HEK293 (cell line): Measurements from ENCODE around the gene COTL1.

ENCODE experiments used
- CTCF ChIA-PET: fragments of 350-600 bp; formaldehyde crosslinking; extraction: SDS; loops from one replicate; lab custom pipeline; 2021; ENCODE audit warnings: antibody characterized with exemption; lab: Yijun Ruan, JAX
- POLR2A ChIA-PET: fragments of 300-600 bp; formaldehyde crosslinking; extraction: SDS; loops from one replicate; lab custom pipeline; 2020; ENCODE audit warnings: antibody characterized with exemption, inconsistent platforms; lab: Yijun Ruan, JAX
- H3K27ac ChIP-seq: fragments of 200-500 bp; sonication (Bioruptor generic); 2 replicates; pipeline ENCODE4 v1.5.1; 2014; ENCODE audit warnings: low read depth, low read length, control low read depth, inconsistent platforms; ENCODE audit errors: extremely low read depth
- H3K36me3 ChIP-seq, 2 experiments: fragments of 200-500 bp in 1 of 2; sonication (Bioruptor generic) in 1 of 2; 1 replicate in 1 of 2; 2 replicates in 1 of 2; pipeline ENCODE4 v1.5.1; 2014 to 2017; ENCODE audit warnings: inconsistent platforms in 2 of 2, low read length in 2 of 2; ENCODE audit not compliant: control insufficient read depth in 2 of 2, insufficient read depth in 1 of 2
- H3K4me1 ChIP-seq: fragments of 200-500 bp; sonication (Bioruptor generic); 2 replicates; pipeline ENCODE4 v1.5.1; 2014; ENCODE audit warnings: mild to moderate bottlenecking, low read length, inconsistent platforms; ENCODE audit not compliant: control insufficient read depth, insufficient read depth
- H3K4me3 ChIP-seq: 2 replicates; pipeline ENCODE4 v1.5.1; 2011; ENCODE audit warnings: low read depth, mild to moderate bottlenecking, control low read depth, low read length, moderate library complexity
- H3K9me3 ChIP-seq: fragments of 200-500 bp; sonication (Bioruptor generic); 2 replicates; pipeline ENCODE4 v1.5.1; 2014; ENCODE audit warnings: low read depth, low read length, inconsistent platforms; ENCODE audit not compliant: control insufficient read depth, insufficient read depth
- GLIS2 ChIP-seq: fragments of 450-650 bp; formaldehyde crosslinking; IDR thresholded peaks from 2 replicates; pipeline ENCODE4 v1.5.1; 2016; ENCODE audit warnings: missing biosample characterization, missing genetic modification characterization
- HOXA7 ChIP-seq: sonication (generic); formaldehyde crosslinking; IDR thresholded peaks from 2 replicates; pipeline ENCODE4 v1.8.1; 2022; ENCODE audit warnings: missing genetic modification reagents, borderline replicate concordance
- KLF17 ChIP-seq: fragments of 450-650 bp; formaldehyde crosslinking; IDR thresholded peaks from 2 replicates; pipeline ENCODE4 v1.5.1; 2016; ENCODE audit warnings: missing biosample characterization, missing genetic modification characterization
- KLF8 ChIP-seq: fragments of 450-650 bp; formaldehyde crosslinking; IDR thresholded peaks from 2 replicates; pipeline ENCODE4 v1.5.1; 2016; ENCODE audit warnings: missing biosample characterization, missing genetic modification characterization
- TCF7L2 ChIP-seq: IDR thresholded peaks from 2 replicates; pipeline ENCODE4 v1.6.1; 2011; ENCODE audit warnings: low read depth, mild to moderate bottlenecking, inconsistent platforms, low read length, moderate library complexity, borderline replicate concordance
- ZBTB1 ChIP-seq: fragments of 450-650 bp; formaldehyde crosslinking; IDR thresholded peaks from 2 replicates; pipeline ENCODE4 v1.5.1; 2016; ENCODE audit warnings: missing biosample characterization, missing genetic modification characterization
- ZBTB21 ChIP-seq: fragments of 450-650 bp; formaldehyde crosslinking; IDR thresholded peaks from 2 replicates; pipeline ENCODE4 v1.5.1; 2017; ENCODE audit warnings: missing biosample characterization, missing genetic modification characterization
- ZFHX2 ChIP-seq: fragments of 450-650 bp; formaldehyde crosslinking; conservative IDR thresholded peaks from 2 replicates; pipeline ENCODE4 v1.5.1; 2016; ENCODE audit warnings: missing biosample characterization, missing genetic modification characterization
- ZNF114 ChIP-seq: fragments of 450-650 bp; formaldehyde crosslinking; IDR thresholded peaks from 2 replicates; pipeline ENCODE4 v1.5.0; 2017; ENCODE audit warnings: missing biosample characterization, missing genetic modification characterization
- ZNF132 ChIP-seq: fragments of 450-650 bp; formaldehyde crosslinking; IDR thresholded peaks from 2 replicates; pipeline ENCODE4 v1.5.1; 2017; ENCODE audit warnings: missing biosample characterization, missing genetic modification characterization, borderline replicate concordance
- ZNF19 ChIP-seq: fragments of 450-650 bp; formaldehyde crosslinking; IDR thresholded peaks from 2 replicates; pipeline ENCODE4; 2016; ENCODE audit warnings: missing biosample characterization, missing genetic modification characterization, low read depth
- ZNF23 ChIP-seq: fragments of 450-650 bp; formaldehyde crosslinking; IDR thresholded peaks from 2 replicates; pipeline ENCODE4 v1.5.1; 2016; ENCODE audit warnings: missing biosample characterization, missing genetic modification characterization, borderline replicate concordance
- ZNF280D ChIP-seq: fragments of 450-650 bp; formaldehyde crosslinking; IDR thresholded peaks from 2 replicates; pipeline ENCODE4 v1.5.1; 2016; ENCODE audit warnings: missing biosample characterization, missing genetic modification characterization
- ZNF510 ChIP-seq: fragments of 450-650 bp; formaldehyde crosslinking; IDR thresholded peaks from 2 replicates; pipeline ENCODE4 v1.5.1; 2018; ENCODE audit warnings: mild to moderate bottlenecking, missing genetic modification characterization, missing biosample characterization; ENCODE audit not compliant: insufficient replicate concordance
- ZNF639 ChIP-seq: fragments of 450-650 bp; formaldehyde crosslinking; IDR thresholded peaks from 2 replicates; pipeline ENCODE4 v1.5.1; 2016; ENCODE audit warnings: missing biosample characterization, missing genetic modification characterization
- ZNF768 ChIP-seq: fragments of 450-650 bp; formaldehyde crosslinking; IDR thresholded peaks from 2 replicates; pipeline ENCODE4 v1.5.1; 2018; ENCODE audit warnings: missing biosample characterization, mild to moderate bottlenecking, missing genetic modification characterization
- ZNF837 ChIP-seq: fragments of 450-650 bp; formaldehyde crosslinking; IDR thresholded peaks from 2 replicates; pipeline ENCODE4 v1.5.1; 2016; ENCODE audit warnings: missing biosample characterization, missing genetic modification characterization
- TF ChIP-seq, protein P1 (sequence below): fragments of 450-650 bp; formaldehyde crosslinking; IDR thresholded peaks from 2 replicates; pipeline ENCODE4 v1.5.1; 2016; ENCODE audit warnings: missing biosample characterization, missing genetic modification characterization, borderline replicate concordance
- TF ChIP-seq, protein P2 (sequence below): fragments of 450-650 bp; formaldehyde crosslinking; IDR thresholded peaks from 2 replicates; pipeline ENCODE4 v1.5.1; 2016; ENCODE audit warnings: missing biosample characterization, missing genetic modification characterization

COTL1 gene

DNA sequence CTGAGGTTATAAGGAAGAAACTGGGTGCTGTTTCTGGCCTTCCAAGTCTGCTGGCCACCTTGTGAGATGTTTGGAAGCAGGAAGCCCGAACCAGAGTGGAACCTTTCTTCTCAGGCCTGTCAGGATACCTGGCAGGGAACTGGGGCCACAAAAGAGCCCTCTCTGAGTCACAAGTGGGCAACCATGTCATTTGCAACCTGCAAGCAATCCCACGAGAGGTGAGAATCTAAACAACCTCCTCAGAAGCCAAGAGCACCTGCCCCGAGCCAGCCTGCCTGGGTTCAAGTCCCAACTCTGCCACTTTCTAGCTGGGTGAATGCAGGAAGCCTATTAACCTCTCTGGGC is 3.3 kb downstream of the COTL1 start:
- ChIA-PET POLR2A (no interaction called here), CTCF (interaction anchor here (1.1 kb wide), 1 partner anchor 108 kb away, joined by 3 read pairs; no protein-coding TSS in a partner anchor)
- Histone ChIP-seq H3K9me3 (no peaks in the 10 kb centered on the region), H3K36me3 (peaks cover 0 to 15% of the 10 kb centered on the region in 2 experiments; a peak in 1 of 3 replicates), H3K27ac (no peak overlapping the region), H3K4me3 (no peak overlapping the region)
- TF ChIP-seq ZNF132 (tag by site-specific recombination) = no peak
- no peak for TF ChIP-seq ZBTB1 (tag by site-specific recombination)
- no peak for TF ChIP-seq ZNF837
- no peak for TF ChIP-seq ZNF19
- TF ChIP-seq ZNF639 (tag by site-specific recombination) = no peak
- TF ChIP-seq, protein P1, sequence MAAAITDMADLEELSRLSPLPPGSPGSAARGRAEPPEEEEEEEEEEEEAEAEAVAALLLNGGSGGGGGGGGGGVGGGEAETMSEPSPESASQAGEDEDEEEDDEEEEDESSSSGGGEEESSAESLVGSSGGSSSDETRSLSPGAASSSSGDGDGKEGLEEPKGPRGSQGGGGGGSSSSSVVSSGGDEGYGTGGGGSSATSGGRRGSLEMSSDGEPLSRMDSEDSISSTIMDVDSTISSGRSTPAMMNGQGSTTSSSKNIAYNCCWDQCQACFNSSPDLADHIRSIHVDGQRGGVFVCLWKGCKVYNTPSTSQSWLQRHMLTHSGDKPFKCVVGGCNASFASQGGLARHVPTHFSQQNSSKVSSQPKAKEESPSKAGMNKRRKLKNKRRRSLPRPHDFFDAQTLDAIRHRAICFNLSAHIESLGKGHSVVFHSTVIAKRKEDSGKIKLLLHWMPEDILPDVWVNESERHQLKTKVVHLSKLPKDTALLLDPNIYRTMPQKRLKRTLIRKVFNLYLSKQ = no peak
- no peak for TF ChIP-seq ZNF280D (tag by site-specific recombination)
- TF ChIP-seq, protein P2, sequence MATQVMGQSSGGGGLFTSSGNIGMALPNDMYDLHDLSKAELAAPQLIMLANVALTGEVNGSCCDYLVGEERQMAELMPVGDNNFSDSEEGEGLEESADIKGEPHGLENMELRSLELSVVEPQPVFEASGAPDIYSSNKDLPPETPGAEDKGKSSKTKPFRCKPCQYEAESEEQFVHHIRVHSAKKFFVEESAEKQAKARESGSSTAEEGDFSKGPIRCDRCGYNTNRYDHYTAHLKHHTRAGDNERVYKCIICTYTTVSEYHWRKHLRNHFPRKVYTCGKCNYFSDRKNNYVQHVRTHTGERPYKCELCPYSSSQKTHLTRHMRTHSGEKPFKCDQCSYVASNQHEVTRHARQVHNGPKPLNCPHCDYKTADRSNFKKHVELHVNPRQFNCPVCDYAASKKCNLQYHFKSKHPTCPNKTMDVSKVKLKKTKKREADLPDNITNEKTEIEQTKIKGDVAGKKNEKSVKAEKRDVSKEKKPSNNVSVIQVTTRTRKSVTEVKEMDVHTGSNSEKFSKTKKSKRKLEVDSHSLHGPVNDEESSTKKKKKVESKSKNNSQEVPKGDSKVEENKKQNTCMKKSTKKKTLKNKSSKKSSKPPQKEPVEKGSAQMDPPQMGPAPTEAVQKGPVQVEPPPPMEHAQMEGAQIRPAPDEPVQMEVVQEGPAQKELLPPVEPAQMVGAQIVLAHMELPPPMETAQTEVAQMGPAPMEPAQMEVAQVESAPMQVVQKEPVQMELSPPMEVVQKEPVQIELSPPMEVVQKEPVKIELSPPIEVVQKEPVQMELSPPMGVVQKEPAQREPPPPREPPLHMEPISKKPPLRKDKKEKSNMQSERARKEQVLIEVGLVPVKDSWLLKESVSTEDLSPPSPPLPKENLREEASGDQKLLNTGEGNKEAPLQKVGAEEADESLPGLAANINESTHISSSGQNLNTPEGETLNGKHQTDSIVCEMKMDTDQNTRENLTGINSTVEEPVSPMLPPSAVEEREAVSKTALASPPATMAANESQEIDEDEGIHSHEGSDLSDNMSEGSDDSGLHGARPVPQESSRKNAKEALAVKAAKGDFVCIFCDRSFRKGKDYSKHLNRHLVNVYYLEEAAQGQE = no peak
- no peak for TF ChIP-seq GLIS2 (tag by site-specific recombination)
- no peak for TF ChIP-seq ZNF510 (tag by site-specific recombination)
- TF ChIP-seq TCF7L2 = no peak
- no peak for TF ChIP-seq HOXA7 (CRISPR knock-in tag)
- no peak for TF ChIP-seq ZNF23 (tag by site-specific recombination)
- no peak for TF ChIP-seq ZNF114
- no peak for TF ChIP-seq ZNF768
- TF ChIP-seq, all 188 proteins: peak for 0
- H3K4me1 ChIP-seq = peaks cover 4% of the 10 kb centered on the region; the same call in 1 of the 2 replicates

DNA sequence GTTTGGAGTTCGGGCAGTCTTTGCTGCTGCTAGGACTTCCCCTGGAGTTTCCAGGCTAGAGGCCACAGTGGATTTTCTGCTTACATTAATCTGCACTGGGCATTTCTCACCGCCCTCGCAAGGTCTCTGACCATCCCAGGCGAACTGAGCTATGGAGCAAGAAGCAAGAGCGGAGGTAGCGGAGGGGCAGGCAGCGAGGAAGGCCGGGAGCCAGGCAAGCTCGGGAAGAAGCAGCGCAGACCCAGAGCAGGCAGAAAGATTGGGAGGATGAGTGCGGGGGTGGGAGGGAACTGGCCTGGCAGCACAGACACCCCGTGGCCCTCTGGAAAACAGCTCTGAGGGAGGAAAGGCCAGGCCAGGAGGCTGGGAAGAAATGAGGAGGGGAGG is 3.8 kb downstream of the COTL1 start:
- Histone ChIP-seq H3K27ac (no peak overlapping the region), H3K4me1 (peaks cover 4% of the 10 kb centered on the region; the same call in 1 of the 2 replicates), H3K4me3 (no peak overlapping the region), H3K36me3 (peaks cover 0 to 15% of the 10 kb centered on the region in 2 experiments; a peak in 1 of 3 replicates), H3K9me3 (no peaks in the 10 kb centered on the region)
- ChIA-PET CTCF (no interaction called here), POLR2A (no interaction called here)
- TF ChIP-seq KLF17 (tag by site-specific recombination) (no peak), ZBTB21 (tag by site-specific recombination) (no peak), ZFHX2 (tag by site-specific recombination) (peak; percentile 37), KLF8 (no peak)
